Vagina (tissue), 2 donors: ENCODE results near the gene KRTAP10-7.

ENCODE experiments used
- CTCF ChIP-seq, 3 experiments: fragments of 450-650 bp in 2 of 3; fragments of 200-600 bp in 1 of 3; sonication (generic) in 1 of 3; IDR thresholded peaks; one replicate each; pipeline ENCODE4 v1.5.1; 2017 to 2019; ENCODE audit warnings: antibody characterized with exemption in 3 of 3, mild to moderate bottlenecking in 2 of 3, moderate library complexity in 2 of 3
- POLR2A ChIP-seq, 2 donors: fragments of 450-650 bp; IDR thresholded peaks; one replicate each; pipeline ENCODE4 v1.6.1; 2017; ENCODE audit warnings: antibody characterized with exemption in 2 of 2, mild to moderate bottlenecking in 2 of 2, moderate library complexity in 2 of 2
- POLR2AphosphoS5 ChIP-seq, 2 donors: sonication (generic); formaldehyde crosslinking; IDR thresholded peaks; one replicate each; pipeline ENCODE4 v1.9.0; 2017; ENCODE audit warnings: antibody characterized with exemption in 2 of 2, mild to moderate bottlenecking in 2 of 2, low read depth in 1 of 2; ENCODE audit not compliant: insufficient read depth in 1 of 2

GRCh38 chr21:44589094-44589493 lies 11.3 kb upstream of the KRTAP10-7 start:
- TF ChIP-seq CTCF (IDR thresholded peaks at IDR 0.05) (no peak), POLR2A (IDR thresholded peaks at IDR 0.05) (no peak), POLR2AphosphoS5 (IDR thresholded peaks at IDR 0.05; ENCODE audit: insufficient read depth in 1 of 2, low read depth in 1 of 2) (no peak)
